MM.1S (cell line): ENCODE results near the gene MAD1L1.

Experiments used
- DNase-seq: peaks from one replicate; pipeline ENCODE4 v3.0.0-alpha.2; 2015
- H2AFZ ChIP-seq: fragments of 300-600 bp; sonication (generic); 2 replicates; pipeline ENCODE4 v1.6.0; 2016; ENCODE audit warnings: antibody characterized with exemption, low read length
- H3F3A ChIP-seq: fragments of 300-600 bp; sonication (generic); 2 replicates; pipeline ENCODE4 v1.6.1; 2016; ENCODE audit warnings: mild to moderate bottlenecking, antibody characterized with exemption, low read length, moderate library complexity, mixed read lengths; ENCODE audit not compliant: insufficient read depth
- H3K27ac ChIP-seq: fragments of 300-600 bp; sonication (generic); 2 replicates; pipeline ENCODE4 v1.5.1; 2016; ENCODE audit warnings: mild to moderate bottlenecking, low read length
- H3K27me3 ChIP-seq: fragments of 300-600 bp; sonication (generic); replicated peaks from 2 replicates; pipeline ENCODE4 v1.6.0; 2016; ENCODE audit warnings: low read length; ENCODE audit not compliant: insufficient read depth
- H3K36me3 ChIP-seq: fragments of 300-600 bp; sonication (generic); replicated peaks from 2 replicates; pipeline ENCODE4 v1.6.1; 2016; ENCODE audit warnings: mild to moderate bottlenecking, low read length, mixed read lengths; ENCODE audit not compliant: insufficient read depth
- H3K4me1 ChIP-seq: fragments of 300-600 bp; sonication (generic); 2 replicates; pipeline ENCODE4 v1.6.1; 2016; ENCODE audit warnings: low read length, mixed read lengths
- H3K4me2 ChIP-seq: fragments of 300-600 bp; sonication (generic); 2 replicates; pipeline ENCODE4 v1.6.0; 2016; ENCODE audit warnings: low read depth, low read length
- H3K4me3 ChIP-seq: fragments of 300-600 bp; sonication (generic); 2 replicates; pipeline ENCODE4 v1.5.1; 2016; ENCODE audit warnings: low read length, mixed read lengths
- H3K79me2 ChIP-seq: fragments of 300-600 bp; sonication (generic); 2 replicates; pipeline ENCODE4 v1.6.1; 2016; ENCODE audit warnings: mixed run types, low read length, mixed read lengths
- H3K9ac ChIP-seq: fragments of 300-600 bp; sonication (generic); 2 replicates; pipeline ENCODE4 v1.6.1; 2016; ENCODE audit warnings: low read length, mixed read lengths
- H3K9me2 ChIP-seq: fragments of 300-600 bp; sonication (generic); replicated peaks from 2 replicates; pipeline ENCODE4 v1.6.1; 2016; ENCODE audit warnings: mild to moderate bottlenecking, low read length, mixed read lengths; ENCODE audit not compliant: insufficient read depth
- H3K9me3 ChIP-seq: fragments of 300-600 bp; sonication (generic); replicated peaks from 2 replicates; pipeline ENCODE4 v1.6.1; 2016; ENCODE audit warnings: mild to moderate bottlenecking, low read length, mixed read lengths; ENCODE audit not compliant: insufficient read depth
- H4K20me1 ChIP-seq: fragments of 300-600 bp; sonication (generic); 2 replicates; pipeline ENCODE4 v1.6.1; 2016; ENCODE audit warnings: mild to moderate bottlenecking, low read length, moderate library complexity, mixed read lengths; ENCODE audit not compliant: insufficient read depth
- CTCF ChIP-seq: fragments of 300-600 bp; sonication (generic); IDR thresholded peaks from 2 replicates; pipeline ENCODE4 v1.5.1; 2016; ENCODE audit warnings: antibody characterized with exemption, low read length, mixed read lengths
- EZH2 ChIP-seq: fragments of 300-600 bp; sonication (generic); optimal IDR thresholded peaks from 2 replicates; pipeline ENCODE3; 2017; ENCODE audit warnings: low read depth, mild to moderate bottlenecking, antibody characterized with exemption, low read length, mixed read lengths
- EZH2phosphoT487 ChIP-seq: fragments of 300-600 bp; sonication (generic); IDR thresholded peaks from 2 replicates; pipeline ENCODE4 v1.6.1; 2018; ENCODE audit warnings: antibody characterized with exemption, low read length

Gene MAD1L1

GRCh38 chr7:2019461-2019710 lies 213.4 kb downstream of the MAD1L1 start:
- Histone ChIP-seq H3K4me3 (no peak overlapping the region), H3K79me2 (no peaks in the 10 kb centered on the region), H3K9me2 (no peaks in the 10 kb centered on the region), H3K9ac (no peak overlapping the region), H3K4me2 (no peak overlapping the region), H2AFZ (no peak overlapping the region), H3K27me3 (no peaks in the 10 kb centered on the region), H4K20me1 (no peaks in the 10 kb centered on the region), H3K9me3 (no peaks in the 10 kb centered on the region), H3F3A (no peaks in the 10 kb centered on the region), H3K27ac (no peak overlapping the region), H3K4me1 (no peaks in the 10 kb centered on the region), H3K36me3 (no peaks in the 10 kb centered on the region)
- DNase-seq, result no peak
- TF ChIP-seq EZH2phosphoT487, result no peak
- TF ChIP-seq EZH2, result no peak
- no peak for TF ChIP-seq CTCF

GRCh38 chr7:2018569-2019460 lies 213.9 kb downstream of the MAD1L1 start:
- Histone ChIP-seq H3K27me3 (no peaks in the 10 kb centered on the region), H3K9me2 (no peaks in the 10 kb centered on the region), H3K4me3 (no peak overlapping the region), H3K9me3 (no peaks in the 10 kb centered on the region), H3K4me2 (no peak overlapping the region), H3K9ac (no peak overlapping the region), H3K27ac (no peak overlapping the region), H4K20me1 (no peaks in the 10 kb centered on the region), H3K4me1 (no peaks in the 10 kb centered on the region), H3F3A (no peaks in the 10 kb centered on the region), H3K79me2 (no peaks in the 10 kb centered on the region), H2AFZ (no peak overlapping the region), H3K36me3 (no peaks in the 10 kb centered on the region)
- DNase-seq, result no peak
- TF ChIP-seq EZH2 (no peak), EZH2phosphoT487 (no peak), CTCF (no peak)

GRCh38 chr7:2017914-2018568 lies 214.7 kb downstream of the MAD1L1 start:
- Histone ChIP-seq H3K79me2 (no peaks in the 10 kb centered on the region), H3K27ac (no peak overlapping the region), H4K20me1 (no peaks in the 10 kb centered on the region), H3K9ac (no peak overlapping the region), H3K4me3 (no peak overlapping the region), H3K27me3 (no peaks in the 10 kb centered on the region), H3K9me3 (no peaks in the 10 kb centered on the region), H3F3A (no peaks in the 10 kb centered on the region), H3K36me3 (no peaks in the 10 kb centered on the region), H3K9me2 (no peaks in the 10 kb centered on the region), H3K4me1 (no peaks in the 10 kb centered on the region), H3K4me2 (no peak overlapping the region), H2AFZ (no peak overlapping the region)
- no peak for TF ChIP-seq EZH2phosphoT487
- no peak for DNase-seq

GRCh38 chr7:2017481-2017891 lies 215.3 kb downstream of the MAD1L1 start:
- TF ChIP-seq CTCF (no peak), EZH2 (no peak), EZH2phosphoT487 (no peak)
- Histone ChIP-seq H3K9me3 (no peaks in the 10 kb centered on the region), H3K9ac (no peak overlapping the region), H3F3A (no peaks in the 10 kb centered on the region), H3K4me2 (no peak overlapping the region), H2AFZ (no peak overlapping the region), H3K4me3 (no peak overlapping the region), H3K79me2 (no peaks in the 10 kb centered on the region), H3K4me1 (no peaks in the 10 kb centered on the region), H3K27ac (no peak overlapping the region), H3K9me2 (no peaks in the 10 kb centered on the region), H3K27me3 (no peaks in the 10 kb centered on the region), H4K20me1 (no peaks in the 10 kb centered on the region), H3K36me3 (no peaks in the 10 kb centered on the region)
- no peak for DNase-seq
